GM19240 (cell line): Measurements from ENCODE around the gene SETD9.

ENCODE experiments used
- DNase-seq: peaks from one replicate; pipeline ENCODE4 v3.0.0; 2011; ENCODE audit warnings: low spot score; ENCODE audit not compliant: insufficient read length

Gene SETD9

DNA sequence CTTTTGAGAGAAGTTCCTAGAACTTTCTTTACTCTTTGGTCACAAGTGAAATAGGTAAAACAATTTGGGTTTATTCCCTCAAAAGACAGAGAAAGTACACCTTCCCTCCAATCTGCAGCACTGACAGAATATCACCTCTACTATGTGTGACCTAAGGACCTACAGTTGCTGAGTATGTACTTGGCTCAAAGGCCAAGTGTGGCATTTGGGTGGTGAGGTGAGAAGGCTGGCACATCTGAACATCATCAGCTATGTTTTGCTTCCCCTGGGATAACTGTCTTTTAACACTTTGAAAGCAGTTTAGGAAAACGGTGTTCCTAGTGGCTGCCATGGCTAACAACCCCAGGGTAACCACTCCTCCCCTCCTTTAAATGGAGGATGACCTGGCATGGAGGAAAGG lies 24.9 kb downstream of the SETD9 start:
- no peak for DNase-seq

- no peak for DNase-seq
Measured at GRCh38 chr5:56938858-56939257, 29.5 kb downstream of the SETD9 start.

- no peak for DNase-seq
Measured at GRCh38 chr5:56941981-56942380, 32.6 kb downstream of the SETD9 start.

GRCh38 chr5:56947052-56947451 lies 37.7 kb downstream of the SETD9 start:
- no peak for DNase-seq

- peak; percentile 43 for DNase-seq
Measured at GRCh38 chr5:56950626-56951125, 41.3 kb downstream of the SETD9 start.

GRCh38 chr5:56951126-56951945 lies 41.9 kb downstream of the SETD9 start:
- DNase-seq, result peak; percentile 5

- peak; percentile 80 for DNase-seq
Measured at GRCh38 chr5:56951946-56952691, 42.7 kb downstream of the SETD9 start, which contains the start of gene MIER3. MIER3 (minus strand) TSS chr5:56952123; CDS start chr5:56952102, 21 bp downstream.

GRCh38 chr5:56954262-56954661 lies 44.9 kb downstream of the SETD9 start:
- no peak for DNase-seq

DNA sequence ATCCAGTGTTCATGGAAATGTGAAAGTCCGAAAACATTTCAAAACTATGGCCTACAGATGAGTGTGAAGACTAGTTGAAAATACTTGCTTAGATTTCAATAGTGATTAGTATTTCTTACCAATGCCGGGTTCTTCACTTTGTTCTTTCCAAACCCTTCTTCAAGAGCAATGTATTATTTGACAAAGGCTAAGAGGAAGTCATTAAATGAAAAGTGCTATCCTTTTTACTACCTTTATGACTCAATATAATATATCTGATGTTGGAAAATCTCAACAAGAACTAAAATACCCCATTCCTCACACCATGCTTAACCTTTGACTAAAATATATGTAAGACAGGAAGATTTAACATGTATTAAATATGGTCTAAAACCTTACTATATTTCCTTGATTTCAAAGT lies 49.2 kb downstream of the SETD9 start:
- no peak for DNase-seq

GRCh38 chr5:56959326-56959725 lies 49.9 kb downstream of the SETD9 start:
- no peak for DNase-seq

DNA sequence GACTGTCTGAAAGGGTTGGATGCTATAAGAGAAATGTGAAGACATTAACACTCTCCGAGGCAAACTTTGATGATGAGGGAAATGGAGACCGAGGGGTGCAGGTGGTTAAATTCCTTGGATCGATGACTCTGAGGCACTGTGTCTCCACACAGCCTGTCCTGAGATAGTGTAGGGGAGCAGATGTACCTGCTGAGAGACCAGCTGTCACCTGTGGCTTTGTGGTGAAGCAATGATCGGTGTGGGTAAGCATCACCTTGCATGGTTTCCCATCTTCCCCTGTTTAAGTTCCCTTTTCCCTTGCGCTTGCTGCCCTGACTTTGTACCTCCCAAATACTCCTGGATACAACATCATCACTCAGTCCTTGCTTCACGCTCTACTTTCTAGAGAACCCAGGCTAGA lies 52.4 kb downstream of the SETD9 start:
- DNase-seq, result no peak

DNA sequence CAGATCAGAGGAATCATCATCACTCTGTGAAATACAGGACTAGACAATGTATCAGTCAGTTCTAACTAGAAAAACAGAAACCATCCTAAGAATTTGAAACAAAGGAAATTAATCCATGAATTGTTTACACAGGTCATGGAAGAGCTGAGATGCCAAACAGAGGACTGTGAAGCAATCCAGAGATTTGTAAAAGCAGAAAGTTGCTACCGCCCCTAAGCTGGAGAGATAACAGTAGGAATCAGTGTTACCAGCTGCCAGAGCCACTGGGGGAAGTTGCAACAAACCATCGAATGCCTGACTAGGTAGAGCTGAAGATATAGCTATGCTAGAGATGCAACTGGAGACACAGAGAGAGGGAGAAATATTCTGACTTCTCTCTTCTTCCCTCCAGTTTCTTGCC lies 52.9 kb downstream of the SETD9 start:
- no peak for DNase-seq

DNA sequence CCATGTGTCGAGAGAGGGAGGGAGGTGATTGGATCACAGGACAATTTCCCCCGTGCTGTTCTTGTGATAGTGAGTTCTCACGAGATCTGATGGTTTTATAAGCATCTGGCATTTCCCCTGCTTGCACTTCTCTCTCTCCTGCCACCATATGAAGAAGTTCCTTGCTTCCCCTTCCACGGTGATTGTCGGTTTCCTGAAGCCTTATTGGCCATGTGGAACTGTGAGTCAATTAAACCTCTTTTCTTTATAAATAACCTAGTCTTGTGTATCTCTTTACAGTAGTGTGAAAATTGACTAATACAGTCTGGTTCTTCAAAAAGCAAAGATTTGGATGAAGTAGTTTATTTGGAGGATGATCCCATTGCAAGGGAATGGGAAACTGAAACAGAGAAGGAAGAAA lies 53.9 kb downstream of the SETD9 start:
- DNase-seq, result no peak

DNA sequence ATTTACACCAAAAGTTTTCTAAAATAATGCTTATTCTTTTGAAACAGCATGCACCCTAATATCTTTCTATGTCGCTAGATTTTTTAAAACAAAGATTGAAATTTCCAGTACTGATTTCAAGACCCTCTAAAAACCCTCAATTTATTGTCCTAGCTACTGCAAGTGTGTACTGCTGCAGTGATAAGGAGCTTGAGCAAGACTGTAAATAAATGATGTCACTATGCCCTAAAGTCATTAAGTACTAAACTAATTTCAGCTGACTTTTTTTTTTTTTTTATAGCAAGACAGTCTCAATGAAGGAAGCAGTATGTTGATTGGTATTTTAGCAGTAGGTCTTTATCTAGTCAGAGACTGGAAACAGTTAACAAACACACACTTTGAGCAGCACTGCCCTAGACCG lies 54.8 kb downstream of the SETD9 start:
- DNase-seq, result no peak
